ENCODE data around the gene TAS1R2.

TAS1R2 gene

DNA sequence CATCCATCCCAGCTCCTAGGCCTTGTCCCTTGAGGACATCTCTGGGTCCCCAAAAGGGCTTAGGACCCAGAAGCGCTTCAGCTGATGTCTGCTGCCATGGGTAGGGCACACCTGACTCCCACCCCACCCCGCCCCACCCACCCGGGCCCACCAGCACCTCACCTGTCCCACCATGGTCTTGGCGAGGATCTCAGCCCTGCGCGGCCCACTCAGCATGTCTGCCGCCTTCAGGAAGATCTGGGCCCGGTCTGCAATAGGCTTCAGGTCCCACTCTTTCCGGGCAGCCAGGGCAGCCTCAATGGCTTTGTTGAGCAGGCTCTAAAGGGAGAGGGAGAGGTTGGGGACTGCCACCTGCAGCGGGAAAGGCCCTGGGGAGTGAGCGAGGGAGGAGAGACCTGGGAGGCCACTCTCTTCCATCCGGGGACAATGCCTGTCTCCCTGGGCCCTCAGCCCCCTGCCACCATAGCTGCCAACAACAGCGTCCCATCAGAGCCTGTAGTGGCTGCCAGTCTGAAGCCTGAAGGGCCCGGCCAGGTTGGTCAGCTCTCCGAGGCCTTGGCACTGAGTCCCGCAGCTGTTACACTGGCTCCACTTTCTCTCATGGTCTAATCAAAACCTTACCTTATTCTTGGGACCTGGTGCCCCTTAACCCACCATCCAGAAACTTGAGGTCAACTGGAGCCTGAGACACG is 26.0 kb upstream of the TAS1R2 start:
- no peaks in the 10 kb centered on the region for H3K27me3 ChIP-seq (ENCODE audit: insufficient read depth, poor library complexity, severe bottlenecking)
- H3K27ac ChIP-seq (replicated peaks) = no peak overlapping the region
- DNase-seq (ENCODE audit: low read depth in 1 of 2, low spot score in 1 of 2) = no peak
- H3K4me3 ChIP-seq (replicated peaks; ENCODE audit: insufficient read depth, low read length) = no peak overlapping the region
- TF ChIP-seq GABPA (IDR thresholded peaks at IDR 0.05; ENCODE audit: low read depth) (no peak), SPI1 (IDR thresholded peaks at IDR 0.05; ENCODE audit: borderline replicate concordance, low read depth) (no peak), POLR2AphosphoS5 (IDR thresholded peaks at IDR 0.05; ENCODE audit: low read depth) (no peak)
- TF ChIP-seq, protein P1, sequence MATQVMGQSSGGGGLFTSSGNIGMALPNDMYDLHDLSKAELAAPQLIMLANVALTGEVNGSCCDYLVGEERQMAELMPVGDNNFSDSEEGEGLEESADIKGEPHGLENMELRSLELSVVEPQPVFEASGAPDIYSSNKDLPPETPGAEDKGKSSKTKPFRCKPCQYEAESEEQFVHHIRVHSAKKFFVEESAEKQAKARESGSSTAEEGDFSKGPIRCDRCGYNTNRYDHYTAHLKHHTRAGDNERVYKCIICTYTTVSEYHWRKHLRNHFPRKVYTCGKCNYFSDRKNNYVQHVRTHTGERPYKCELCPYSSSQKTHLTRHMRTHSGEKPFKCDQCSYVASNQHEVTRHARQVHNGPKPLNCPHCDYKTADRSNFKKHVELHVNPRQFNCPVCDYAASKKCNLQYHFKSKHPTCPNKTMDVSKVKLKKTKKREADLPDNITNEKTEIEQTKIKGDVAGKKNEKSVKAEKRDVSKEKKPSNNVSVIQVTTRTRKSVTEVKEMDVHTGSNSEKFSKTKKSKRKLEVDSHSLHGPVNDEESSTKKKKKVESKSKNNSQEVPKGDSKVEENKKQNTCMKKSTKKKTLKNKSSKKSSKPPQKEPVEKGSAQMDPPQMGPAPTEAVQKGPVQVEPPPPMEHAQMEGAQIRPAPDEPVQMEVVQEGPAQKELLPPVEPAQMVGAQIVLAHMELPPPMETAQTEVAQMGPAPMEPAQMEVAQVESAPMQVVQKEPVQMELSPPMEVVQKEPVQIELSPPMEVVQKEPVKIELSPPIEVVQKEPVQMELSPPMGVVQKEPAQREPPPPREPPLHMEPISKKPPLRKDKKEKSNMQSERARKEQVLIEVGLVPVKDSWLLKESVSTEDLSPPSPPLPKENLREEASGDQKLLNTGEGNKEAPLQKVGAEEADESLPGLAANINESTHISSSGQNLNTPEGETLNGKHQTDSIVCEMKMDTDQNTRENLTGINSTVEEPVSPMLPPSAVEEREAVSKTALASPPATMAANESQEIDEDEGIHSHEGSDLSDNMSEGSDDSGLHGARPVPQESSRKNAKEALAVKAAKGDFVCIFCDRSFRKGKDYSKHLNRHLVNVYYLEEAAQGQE (IDR thresholded peaks at IDR 0.05; ENCODE audit: insufficient replicate concordance, low read depth) = no peak
- TF ChIP-seq, protein P2, sequence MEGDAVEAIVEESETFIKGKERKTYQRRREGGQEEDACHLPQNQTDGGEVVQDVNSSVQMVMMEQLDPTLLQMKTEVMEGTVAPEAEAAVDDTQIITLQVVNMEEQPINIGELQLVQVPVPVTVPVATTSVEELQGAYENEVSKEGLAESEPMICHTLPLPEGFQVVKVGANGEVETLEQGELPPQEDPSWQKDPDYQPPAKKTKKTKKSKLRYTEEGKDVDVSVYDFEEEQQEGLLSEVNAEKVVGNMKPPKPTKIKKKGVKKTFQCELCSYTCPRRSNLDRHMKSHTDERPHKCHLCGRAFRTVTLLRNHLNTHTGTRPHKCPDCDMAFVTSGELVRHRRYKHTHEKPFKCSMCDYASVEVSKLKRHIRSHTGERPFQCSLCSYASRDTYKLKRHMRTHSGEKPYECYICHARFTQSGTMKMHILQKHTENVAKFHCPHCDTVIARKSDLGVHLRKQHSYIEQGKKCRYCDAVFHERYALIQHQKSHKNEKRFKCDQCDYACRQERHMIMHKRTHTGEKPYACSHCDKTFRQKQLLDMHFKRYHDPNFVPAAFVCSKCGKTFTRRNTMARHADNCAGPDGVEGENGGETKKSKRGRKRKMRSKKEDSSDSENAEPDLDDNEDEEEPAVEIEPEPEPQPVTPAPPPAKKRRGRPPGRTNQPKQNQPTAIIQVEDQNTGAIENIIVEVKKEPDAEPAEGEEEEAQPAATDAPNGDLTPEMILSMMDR (IDR thresholded peaks at IDR 0.05; ENCODE audit: insufficient read depth, low read length) = no peak

DNA sequence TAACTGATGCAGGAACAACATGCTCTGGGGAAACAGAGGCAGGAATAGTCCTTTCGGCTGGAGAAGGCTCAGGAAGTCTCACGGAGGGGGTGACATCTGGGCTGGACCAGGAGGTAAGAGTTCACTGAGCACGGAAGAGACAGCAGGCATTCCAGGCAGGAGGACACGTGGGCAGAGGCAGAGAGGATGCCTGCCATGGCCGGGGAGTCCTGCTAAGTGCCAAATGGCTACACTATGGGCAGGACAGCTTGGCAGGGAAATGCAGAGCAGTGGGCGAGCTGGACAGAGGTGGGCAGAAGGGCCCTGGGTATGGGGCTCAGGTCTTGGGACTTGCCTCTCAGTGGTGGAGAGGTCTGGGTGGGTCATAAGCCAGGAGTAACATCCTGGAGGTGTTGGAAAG is 25.3 kb upstream of the TAS1R2 start:
- DNase-seq (ENCODE audit: low read depth in 1 of 2, low spot score in 1 of 2) = no peak
- H3K27ac ChIP-seq (replicated peaks) = no peak overlapping the region
- H3K4me3 ChIP-seq (replicated peaks; ENCODE audit: insufficient read depth, low read length) = no peak overlapping the region
- H3K27me3 ChIP-seq (ENCODE audit: insufficient read depth, poor library complexity, severe bottlenecking) = no peaks in the 10 kb centered on the region
- TF ChIP-seq GABPA (IDR thresholded peaks at IDR 0.05; ENCODE audit: low read depth) = no peak
- TF ChIP-seq, protein P1 (IDR thresholded peaks at IDR 0.05; ENCODE audit: insufficient replicate concordance, low read depth) = no peak
- TF ChIP-seq, protein P2 (IDR thresholded peaks at IDR 0.05; ENCODE audit: insufficient read depth, low read length) = no peak
- TF ChIP-seq SPI1 (IDR thresholded peaks at IDR 0.05; ENCODE audit: borderline replicate concordance, low read depth) = no peak
- TF ChIP-seq POLR2AphosphoS5 (IDR thresholded peaks at IDR 0.05; ENCODE audit: low read depth) = no peak

DNA sequence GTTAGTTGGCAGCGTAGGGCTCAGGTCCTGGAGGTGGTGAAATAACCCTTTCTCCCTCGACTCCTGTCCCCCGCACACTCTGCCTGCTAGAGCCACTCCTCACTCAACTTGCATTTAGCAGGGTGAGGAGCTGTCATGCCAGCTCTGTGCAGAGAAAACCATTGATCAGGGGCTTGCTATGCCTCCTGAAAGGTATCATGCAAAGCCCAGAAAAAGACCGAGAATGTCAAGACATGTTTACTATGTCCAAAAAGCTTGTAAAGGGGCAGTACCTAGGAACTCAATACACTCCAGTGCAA is 24.9 kb upstream of the TAS1R2 start:
- no peaks in the 10 kb centered on the region for H3K27me3 ChIP-seq (ENCODE audit: insufficient read depth, poor library complexity, severe bottlenecking)
- H3K27ac ChIP-seq (replicated peaks) = no peak overlapping the region
- no peak for TF ChIP-seq GABPA (IDR thresholded peaks at IDR 0.05; ENCODE audit: low read depth)
- TF ChIP-seq SPI1 (IDR thresholded peaks at IDR 0.05; ENCODE audit: borderline replicate concordance, low read depth) = no peak
- TF ChIP-seq POLR2AphosphoS5 (IDR thresholded peaks at IDR 0.05; ENCODE audit: low read depth) = no peak
- TF ChIP-seq, protein P2 (IDR thresholded peaks at IDR 0.05; ENCODE audit: insufficient read depth, low read length) = no peak
- TF ChIP-seq, protein P1 (IDR thresholded peaks at IDR 0.05; ENCODE audit: insufficient replicate concordance, low read depth) = no peak
- H3K4me3 ChIP-seq (replicated peaks; ENCODE audit: insufficient read depth, low read length) = no peak overlapping the region
- DNase-seq (ENCODE audit: low read depth in 1 of 2, low spot score in 1 of 2) = no peak

Data from HL-60 (cell line).